Upper lobe of right lung (tissue), 1 donor: ENCODE measurements around the gene HDAC7. TPM values are rescaled to one million over a fixed set of nuclear protein-coding genes. Genes with fewer than 3 reads are reported as not detected.
A peak's percentile ranks its signal among the peaks of the same experiment; 100 is the strongest.

Source experiments
- ATAC-seq: fragments of 200-7000 bp; cut with Tn5 transposase; one replicate; pipeline ENCODE4 v1.9.1; 2020; ENCODE audit warnings: mild to moderate bottlenecking, moderate library complexity
- DNase-seq: peaks from one replicate; pipeline ENCODE4 v3.0.0-alpha.2; 2020
- H3K27ac ChIP-seq: fragments of 200-600 bp; one replicate; pipeline ENCODE4 v1.8.0; 2022
- H3K27me3 ChIP-seq: fragments of 200-600 bp; one replicate; pipeline ENCODE4 v1.8.0; 2022; ENCODE audit warnings: mild to moderate bottlenecking
- H3K36me3 ChIP-seq: fragments of 200-600 bp; one replicate; pipeline ENCODE4 v1.8.0; 2022
- H3K4me1 ChIP-seq: fragments of 200-600 bp; one replicate; pipeline ENCODE4 v1.8.0; 2022
- H3K4me3 ChIP-seq: fragments of 200-600 bp; one replicate; pipeline ENCODE4 v1.8.0; 2022; ENCODE audit warnings: mild to moderate bottlenecking
- H3K9me3 ChIP-seq: fragments of 200-600 bp; one replicate; pipeline ENCODE4 v1.8.0; 2022
- intact Hi-C: fragments of 100-400 bp; cut with DNase I; formaldehyde crosslinking; loops from one replicate; pipeline ENCODE4 v1.11.0; 2022
- total RNA-seq: library from RNA; stranded (reverse); fragmentation: NEBNext Ultra II Directional; extraction: Animal tissue kit (Norgen Biotek cat#: 25700); gene quantifications from one replicate; pipeline ENCODE4 v1.2.1, GENCODE V29; 2021
- TF ChIP-seq, protein P1 (sequence below): fragments of 200-600 bp; IDR thresholded peaks from one replicate; pipeline ENCODE4 v1.8.0; 2022; ENCODE audit warnings: antibody characterized with exemption
- donor health status: DM: no; HTN: yes; CAD: no; lungs with severe emphysema.

Gene HDAC7
- total RNA-seq, 1 donor from 2014 or later: 135 TPM

DNA sequence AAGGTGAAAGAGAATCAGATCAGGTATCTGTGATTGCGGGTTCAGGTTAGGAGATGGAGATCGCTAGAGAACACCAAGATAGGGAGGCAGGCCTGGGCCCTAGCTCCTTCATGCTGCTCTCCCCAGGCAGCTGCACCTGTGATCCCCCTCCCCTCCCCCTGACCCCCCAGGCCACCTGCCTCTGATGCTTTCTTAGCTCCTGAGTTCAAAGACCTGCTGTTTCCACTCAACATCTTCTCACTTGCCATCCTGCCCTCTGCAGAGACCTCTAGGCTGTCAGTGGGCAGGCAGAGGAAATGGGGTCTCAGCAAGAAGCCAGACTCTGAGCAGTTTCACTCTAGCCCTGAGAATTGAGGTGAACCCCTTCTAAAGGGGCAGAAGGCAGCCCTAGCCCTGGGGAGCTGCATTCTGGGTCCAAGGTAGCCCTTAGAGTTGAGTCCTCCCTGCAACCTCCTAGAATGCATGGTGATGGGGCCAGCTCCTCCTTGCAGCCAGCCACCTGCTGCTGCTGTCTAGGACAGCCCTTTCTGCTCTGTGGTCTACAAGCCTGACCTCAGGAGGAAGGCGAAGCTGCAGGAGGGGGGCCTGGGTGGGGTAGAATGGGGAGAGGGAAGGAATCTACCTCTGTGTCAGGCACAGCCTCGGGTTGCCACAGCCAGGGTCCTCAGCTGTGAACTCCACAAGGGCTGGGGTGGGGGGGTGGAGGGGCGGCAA lies 53.0 kb downstream of the HDAC7 start:
- ATAC-seq (no peak), DNase-seq (no peak)
- H3K9me3 ChIP-seq: no peaks in the 10 kb centered on the region
- no peak overlapping the region for H3K27ac ChIP-seq
- TF ChIP-seq, protein P1, sequence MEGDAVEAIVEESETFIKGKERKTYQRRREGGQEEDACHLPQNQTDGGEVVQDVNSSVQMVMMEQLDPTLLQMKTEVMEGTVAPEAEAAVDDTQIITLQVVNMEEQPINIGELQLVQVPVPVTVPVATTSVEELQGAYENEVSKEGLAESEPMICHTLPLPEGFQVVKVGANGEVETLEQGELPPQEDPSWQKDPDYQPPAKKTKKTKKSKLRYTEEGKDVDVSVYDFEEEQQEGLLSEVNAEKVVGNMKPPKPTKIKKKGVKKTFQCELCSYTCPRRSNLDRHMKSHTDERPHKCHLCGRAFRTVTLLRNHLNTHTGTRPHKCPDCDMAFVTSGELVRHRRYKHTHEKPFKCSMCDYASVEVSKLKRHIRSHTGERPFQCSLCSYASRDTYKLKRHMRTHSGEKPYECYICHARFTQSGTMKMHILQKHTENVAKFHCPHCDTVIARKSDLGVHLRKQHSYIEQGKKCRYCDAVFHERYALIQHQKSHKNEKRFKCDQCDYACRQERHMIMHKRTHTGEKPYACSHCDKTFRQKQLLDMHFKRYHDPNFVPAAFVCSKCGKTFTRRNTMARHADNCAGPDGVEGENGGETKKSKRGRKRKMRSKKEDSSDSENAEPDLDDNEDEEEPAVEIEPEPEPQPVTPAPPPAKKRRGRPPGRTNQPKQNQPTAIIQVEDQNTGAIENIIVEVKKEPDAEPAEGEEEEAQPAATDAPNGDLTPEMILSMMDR: no peak
- H3K27me3 ChIP-seq: no peaks in the 10 kb centered on the region
- H3K4me1 ChIP-seq: peaks cover 11% of the 10 kb centered on the region
- H3K4me3 ChIP-seq: no peak overlapping the region
- H3K36me3 ChIP-seq: no peaks in the 10 kb centered on the region
- intact Hi-C loops: no loop called here

DNA sequence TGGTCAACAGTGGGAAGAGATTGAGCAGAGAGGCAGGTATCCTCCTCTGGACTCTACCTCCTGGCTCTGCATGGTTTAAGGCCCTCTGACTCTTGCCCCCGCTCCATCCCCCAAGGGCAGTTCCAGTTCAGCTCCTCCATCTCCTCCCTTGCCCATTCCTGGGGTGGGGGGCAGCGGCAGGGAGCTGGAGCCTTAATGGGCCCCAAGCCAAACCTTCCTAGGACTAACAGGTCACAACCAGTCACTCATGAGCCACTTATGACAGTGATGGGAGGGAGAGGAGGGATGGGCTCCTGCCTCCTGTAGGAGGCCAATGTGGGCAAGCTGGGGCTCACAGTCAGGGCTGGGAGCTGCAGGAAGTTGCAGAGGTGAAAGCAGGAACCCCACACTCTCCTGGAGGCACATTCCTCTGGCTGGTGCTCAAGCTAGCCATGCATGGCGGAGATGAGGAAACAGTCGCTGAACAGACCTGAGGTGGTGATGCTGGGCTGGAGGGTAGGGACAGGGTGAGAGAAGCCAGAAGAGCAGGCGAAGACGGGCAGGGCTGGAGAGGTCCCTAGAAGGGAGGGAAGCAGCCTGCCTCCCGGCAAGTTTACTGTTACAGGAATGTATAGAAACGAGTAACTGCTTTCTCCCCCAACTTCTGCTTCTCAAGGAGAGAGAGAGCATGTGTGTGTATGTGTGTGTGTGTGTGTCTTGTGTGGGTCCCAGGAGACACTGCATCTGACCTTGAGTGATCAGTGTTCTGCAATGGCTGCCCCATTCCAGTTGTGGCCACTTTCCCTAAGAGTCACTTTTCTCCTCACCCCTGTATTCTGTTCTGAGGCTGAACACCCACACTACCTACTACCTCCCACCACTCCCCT lies 56.0 kb downstream of the HDAC7 start:
- intact Hi-C loops: no loop called here
- TF ChIP-seq, protein P1: no peak
- H3K27ac ChIP-seq: no peak overlapping the region
- H3K9me3 ChIP-seq: no peaks in the 10 kb centered on the region
- H3K4me1 ChIP-seq: peaks cover 9% of the 10 kb centered on the region
- no peaks in the 10 kb centered on the region for H3K27me3 ChIP-seq
- no peak for ATAC-seq
- no peak for DNase-seq
- no peaks in the 10 kb centered on the region for H3K36me3 ChIP-seq
- H3K4me3 ChIP-seq: no peak overlapping the region

DNA sequence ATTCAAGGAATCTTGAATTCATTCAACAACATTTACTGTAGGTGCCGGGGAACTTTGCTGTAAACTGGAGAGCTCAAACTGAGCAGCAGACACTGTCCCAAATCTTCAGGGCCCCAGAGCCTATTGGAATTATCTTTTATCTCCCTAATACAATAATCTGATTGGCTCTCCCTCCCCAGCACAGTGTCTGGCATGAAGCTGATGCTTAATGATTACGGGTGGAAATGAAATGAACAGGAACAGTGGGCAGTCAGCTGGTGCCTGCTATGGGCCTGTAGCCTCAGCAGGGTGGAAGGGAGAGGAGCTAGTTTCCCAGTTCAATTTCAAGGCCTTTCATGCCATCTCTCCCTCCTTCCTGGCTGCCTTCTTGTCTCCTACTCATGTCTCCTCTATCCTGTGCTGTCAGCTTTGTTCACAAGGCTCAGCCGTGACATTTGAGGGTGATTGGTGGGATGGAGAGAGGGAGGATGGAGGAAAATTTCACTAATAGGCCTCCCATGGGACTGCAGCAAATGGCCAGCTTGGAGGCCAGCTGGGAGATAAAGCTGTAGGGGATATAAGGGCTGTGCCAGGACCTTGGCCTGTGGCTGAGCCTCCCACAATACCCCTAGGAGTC lies 56.7 kb downstream of the HDAC7 start:
- Histone ChIP-seq H3K4me1 (peaks cover 16% of the 10 kb centered on the region), H3K27ac (no peak overlapping the region), H3K9me3 (no peaks in the 10 kb centered on the region), H3K4me3 (no peak overlapping the region), H3K27me3 (no peaks in the 10 kb centered on the region), H3K36me3 (no peaks in the 10 kb centered on the region)
- DNase-seq (no peak), ATAC-seq (no peak)
- TF ChIP-seq, protein P1: no peak
- intact Hi-C loops: no loop called here

DNA sequence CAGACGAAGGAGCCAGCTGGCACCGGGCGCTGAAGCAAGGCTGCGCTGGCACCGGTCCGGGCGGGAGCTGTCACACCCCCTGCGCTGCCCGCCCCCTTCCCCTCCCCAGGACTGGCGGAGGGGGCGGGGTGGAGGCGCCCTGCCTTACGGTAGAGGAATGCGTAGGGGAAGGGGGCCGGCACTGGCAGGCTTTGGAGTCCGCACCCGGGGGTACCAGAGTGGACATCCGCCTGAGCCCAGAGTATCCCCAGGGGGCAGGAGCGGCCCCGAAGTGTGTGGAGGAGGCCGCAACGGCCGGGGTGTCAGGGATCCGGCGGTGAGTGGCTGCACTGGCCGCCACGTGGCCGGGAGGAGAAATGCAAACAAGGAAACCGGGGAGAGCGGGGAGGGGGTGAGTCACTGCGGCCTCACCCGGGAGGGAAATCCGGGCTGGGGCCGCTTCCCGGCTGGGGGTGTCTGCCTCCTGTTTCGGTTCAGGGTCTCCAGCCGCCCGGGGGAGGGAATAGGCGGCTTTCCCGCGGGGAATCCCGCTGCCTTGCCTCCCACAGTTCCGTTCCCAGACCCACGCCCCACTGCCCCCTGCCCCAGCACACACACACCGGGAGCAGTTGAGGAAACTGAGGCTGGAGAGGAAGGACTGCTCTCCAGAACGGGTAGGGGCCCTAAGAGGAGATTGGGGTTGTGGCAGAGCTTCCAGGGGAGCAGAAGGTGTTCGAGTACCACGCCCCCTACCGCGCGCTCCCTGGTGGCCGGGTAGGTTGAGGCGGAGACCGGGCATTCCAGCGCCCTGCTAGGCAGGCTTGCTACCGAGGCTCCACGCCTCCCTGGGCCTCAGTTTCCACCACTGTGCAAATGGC lies 60.6 kb downstream of the HDAC7 start, which contains the start of gene RAPGEF3:
Gene RAPGEF3 (minus strand): TSS at position 47 of the 857 bp plus-strand sequence. CDS start 324 bp downstream, outside the sequence.
- Histone ChIP-seq H3K9me3 (no peaks in the 10 kb centered on the region), H3K4me1 (peaks cover 44% of the 10 kb centered on the region), H3K4me3 (peak within 1 kb of the TSS; percentile 67), H3K27me3 (no peaks in the 10 kb centered on the region), H3K36me3 (no peaks in the 10 kb centered on the region), H3K27ac (peak within 1 kb of the TSS; percentile 78)
- DNase-seq (peak; percentile 94), ATAC-seq (peak; percentile 90)
- TF ChIP-seq, protein P1: peak; percentile 53
- intact Hi-C loops: no loop called here

DNA sequence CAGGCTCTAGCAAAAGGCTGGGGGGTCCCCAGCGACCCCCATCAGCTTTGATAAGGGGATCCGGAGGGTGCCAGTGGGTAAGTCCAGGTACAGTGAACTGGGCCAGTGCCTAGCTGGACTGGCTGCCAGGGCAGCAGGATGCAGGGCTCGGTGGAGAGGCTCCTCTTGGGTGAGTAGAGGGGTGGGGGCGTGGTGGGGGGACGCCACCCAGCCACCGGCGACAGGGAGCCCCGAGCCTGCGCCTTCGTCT lies 61.2 kb downstream of the HDAC7 start:
- intact Hi-C loops: no loop called here
- Histone ChIP-seq H3K27ac (peak overlapping the region; percentile 78), H3K4me1 (peaks cover 50% of the 10 kb centered on the region), H3K4me3 (peak overlapping the region; percentile 67), H3K36me3 (no peaks in the 10 kb centered on the region), H3K9me3 (no peaks in the 10 kb centered on the region), H3K27me3 (no peaks in the 10 kb centered on the region)
- DNase-seq: no peak
- no peak for ATAC-seq
- TF ChIP-seq, protein P1: no peak
